Measurements from ENCODE around the gene EXOC4. TPM values are rescaled to one million over a fixed set of nuclear protein-coding genes. Genes with fewer than 3 reads are reported as not detected.

The EXOC4 gene
- total RNA-seq, 1 donor from 2014 or later = 67.7 TPM

DNA sequence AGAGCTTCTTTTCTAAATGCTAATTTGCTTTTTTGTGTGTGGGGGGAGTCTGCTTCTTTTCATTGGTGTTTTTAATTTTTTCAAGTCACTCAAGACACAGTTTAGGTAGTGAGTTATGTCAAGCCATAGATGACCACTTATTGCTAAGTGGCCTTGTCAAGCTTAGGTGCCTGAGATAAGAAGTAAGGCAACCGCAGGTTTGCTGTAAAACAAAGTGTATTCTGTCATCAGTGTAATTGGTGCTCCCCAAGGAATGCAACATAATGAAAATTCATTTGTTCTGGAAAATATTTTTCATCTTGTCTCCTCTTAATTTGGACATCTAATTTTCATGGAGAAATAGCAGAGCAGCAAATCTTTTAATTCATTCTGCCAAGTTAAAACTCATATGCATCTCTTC is 249.6 kb downstream of the EXOC4 start:
- H3K4me3 Mint-ChIP-seq (ENCODE audit: unreplicated experiment) = no peak overlapping the region
- peaks cover 24% of the 10 kb centered on the region for H3K4me1 Mint-ChIP-seq (ENCODE audit: low read depth)
- no peaks in the 10 kb centered on the region for H3K36me3 Mint-ChIP-seq (ENCODE audit: low read depth)
- H3K9me3 Mint-ChIP-seq (ENCODE audit: low read depth) = no peaks in the 10 kb centered on the region
- no peaks in the 10 kb centered on the region for H3K27me3 Mint-ChIP-seq (ENCODE audit: low read depth)
- no peak for TF ChIP-seq CTCF (IDR thresholded peaks at IDR 0.05)
- no peak overlapping the region for H3K27ac Mint-ChIP-seq (ENCODE audit: unreplicated experiment)
- no peak for DNase-seq (ENCODE audit: low spot score)

- no peak for DNase-seq (ENCODE audit: low spot score)
- Mint-ChIP-seq H3K27ac (ENCODE audit: unreplicated experiment) (no peak overlapping the region), H3K4me3 (ENCODE audit: unreplicated experiment) (no peak overlapping the region), H3K27me3 (ENCODE audit: low read depth) (no peaks in the 10 kb centered on the region), H3K9me3 (ENCODE audit: low read depth) (no peaks in the 10 kb centered on the region), H3K36me3 (ENCODE audit: low read depth) (no peaks in the 10 kb centered on the region), H3K4me1 (ENCODE audit: low read depth) (peaks cover 24% of the 10 kb centered on the region)
- TF ChIP-seq CTCF (IDR thresholded peaks at IDR 0.05) = no peak
These were observed 250.1 kb downstream of the EXOC4 start for GRCh38 chr7:133502972-133503371.

GRCh38 chr7:133504825-133505224 is 251.9 kb downstream of the EXOC4 start:
- no peak overlapping the region for H3K4me3 Mint-ChIP-seq (ENCODE audit: unreplicated experiment)
- DNase-seq (ENCODE audit: low spot score) = no peak
- no peaks in the 10 kb centered on the region for H3K9me3 Mint-ChIP-seq (ENCODE audit: low read depth)

DNA sequence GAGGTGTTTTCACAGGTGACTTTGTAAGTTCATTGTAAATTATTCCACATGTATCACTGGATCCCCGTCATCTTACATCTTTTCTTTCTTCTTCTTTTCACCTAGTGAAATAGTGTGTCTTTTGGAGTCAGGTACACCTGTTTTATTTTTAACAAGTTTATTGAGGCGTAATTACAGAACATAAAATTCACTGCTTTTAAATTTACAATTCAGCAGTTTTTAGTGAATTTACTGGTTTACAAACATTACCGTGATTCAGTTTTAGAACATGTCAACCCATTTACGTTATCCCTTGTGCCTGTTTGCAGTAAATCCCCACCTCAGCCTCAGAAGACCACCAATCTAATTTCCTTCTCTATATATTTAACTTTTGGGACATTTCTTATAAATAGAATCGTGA is 256.9 kb downstream of the EXOC4 start:
- TF ChIP-seq CTCF (IDR thresholded peaks at IDR 0.05) = no peak
- H3K4me1 Mint-ChIP-seq (ENCODE audit: low read depth) = peaks cover 17% of the 10 kb centered on the region
- no peak for DNase-seq (ENCODE audit: low spot score)
- no peaks in the 10 kb centered on the region for H3K9me3 Mint-ChIP-seq (ENCODE audit: low read depth)
- no peaks in the 10 kb centered on the region for H3K36me3 Mint-ChIP-seq (ENCODE audit: low read depth)
- no peak overlapping the region for H3K27ac Mint-ChIP-seq (ENCODE audit: unreplicated experiment)
- no peaks in the 10 kb centered on the region for H3K27me3 Mint-ChIP-seq (ENCODE audit: low read depth)
- H3K4me3 Mint-ChIP-seq (ENCODE audit: unreplicated experiment) = no peak overlapping the region

More at GRCh38 chr7:133504825-133505224, 251.9 kb downstream of the EXOC4 start:
- Mint-ChIP-seq H3K36me3 (ENCODE audit: low read depth) (no peaks in the 10 kb centered on the region), H3K27me3 (ENCODE audit: low read depth) (no peaks in the 10 kb centered on the region), H3K4me1 (ENCODE audit: low read depth) (peaks cover 24% of the 10 kb centered on the region), H3K27ac (ENCODE audit: unreplicated experiment) (no peak overlapping the region)
- TF ChIP-seq CTCF (IDR thresholded peaks at IDR 0.05) = no peak

DNA sequence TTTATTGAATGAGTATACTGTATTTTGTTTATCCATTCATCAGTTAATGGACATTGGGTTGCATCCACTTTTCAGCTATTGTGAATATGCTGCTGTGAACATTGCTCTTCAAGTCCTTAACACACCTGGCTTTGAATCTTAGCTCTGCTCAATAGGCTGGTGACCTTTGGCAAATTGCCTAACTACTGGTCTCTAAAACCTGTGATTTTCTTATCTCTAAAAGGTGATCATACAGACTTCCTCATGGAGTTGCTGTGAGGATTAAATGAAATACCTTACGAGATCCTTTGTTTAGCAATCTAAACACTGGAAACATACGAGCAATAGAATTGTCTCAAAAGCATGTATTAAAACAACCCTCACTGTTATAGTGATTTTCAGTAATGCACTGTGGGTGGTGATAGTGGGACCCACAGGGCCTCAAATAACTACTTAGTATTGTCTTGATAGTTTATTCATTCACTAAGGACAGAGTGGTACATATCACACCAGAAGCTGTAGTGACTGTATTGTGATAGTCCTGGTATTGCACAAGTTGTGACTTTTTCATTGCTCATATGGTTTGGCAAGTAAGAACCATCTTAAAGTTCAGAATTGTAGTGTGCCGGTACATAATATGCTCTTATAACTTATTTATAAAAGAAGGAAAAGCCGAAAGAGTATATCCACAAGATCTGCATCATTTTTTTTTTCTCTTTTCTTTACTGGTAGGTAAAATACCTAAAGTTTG is 257.6 kb downstream of the EXOC4 start:
- Mint-ChIP-seq H3K27ac (ENCODE audit: unreplicated experiment) (no peak overlapping the region), H3K9me3 (ENCODE audit: low read depth) (no peaks in the 10 kb centered on the region), H3K4me3 (ENCODE audit: unreplicated experiment) (no peak overlapping the region), H3K27me3 (ENCODE audit: low read depth) (no peaks in the 10 kb centered on the region), H3K36me3 (ENCODE audit: low read depth) (no peaks in the 10 kb centered on the region), H3K4me1 (ENCODE audit: low read depth) (peaks cover 11% of the 10 kb centered on the region)
- TF ChIP-seq CTCF (IDR thresholded peaks at IDR 0.05) = no peak
- no peak for DNase-seq (ENCODE audit: low spot score)

Measured in chondrocyte (in vitro differentiated cells).